Endothelial cell of umbilical vein (primary cell): ENCODE results near the gene RNF40. TPM values are rescaled to one million over a fixed set of nuclear protein-coding genes. Genes with fewer than 3 reads are reported as not detected.

Experiments
- BruUV-seq: library from RNA; stranded (reverse); fragments of 400-500 nt; replicated peaks from 2 replicates; lab custom pipeline; 2021; lab: Mats Ljungman, UMichigan
- CTCF ChIA-PET: fragments of 300-600, 350-600 bp; sonication (Branson Sonifier 250); formaldehyde crosslinking; loops from one replicate; lab custom pipeline; 2021; ENCODE audit warnings: antibody characterized with exemption, inconsistent platforms; lab: Charles Lee
- POLR2A ChIA-PET: fragments of 300-600, 350-600 bp; sonication (Branson Sonifier 250); formaldehyde crosslinking; loops from one replicate; lab custom pipeline; 2021; ENCODE audit warnings: antibody characterized with exemption, inconsistent platforms; lab: Charles Lee
- DNase-seq: peaks from one replicate; pipeline ENCODE4 v3.0.0-alpha.2; 2011; ENCODE audit warnings: low read depth, low spot score
- FAIRE-seq: peaks from 2 replicates; lab custom pipeline; 2011; peaks lifted over from hg19 to GRCh38; lab: Jason Lieb, UNC
- H2AFZ ChIP-seq: 2 replicates; pipeline ENCODE4 v1.6.0; 2012; ENCODE audit warnings: low read depth, low read length, control low read depth, inconsistent platforms
- H3K27ac ChIP-seq: 2 replicates; pipeline ENCODE4 v1.5.1; 2011; ENCODE audit warnings: low read depth, mild to moderate bottlenecking, control low read depth, low read length, moderate library complexity; ENCODE audit not compliant: insufficient read depth
- H3K27me3 ChIP-seq, 2 experiments: 2 replicates each; pipeline versions ENCODE4 v1.6.0 to v1.6.1; 2011; ENCODE audit warnings: low read length in 2 of 2, mixed read lengths in 1 of 2; ENCODE audit not compliant: control insufficient read depth in 2 of 2, insufficient read depth in 2 of 2
- H3K36me3 ChIP-seq, 2 experiments: 2 replicates in 1 of 2; 3 replicates in 1 of 2; pipeline ENCODE4 v1.5.1; 2011; ENCODE audit warnings: low read length in 2 of 2, mild to moderate bottlenecking in 1 of 2, moderate library complexity in 1 of 2; ENCODE audit not compliant: control insufficient read depth in 2 of 2, insufficient read depth in 2 of 2; ENCODE audit errors: extremely low read depth in 1 of 2
- H3K4me1 ChIP-seq: 3 replicates; pipeline ENCODE4 v1.5.1; 2011; ENCODE audit warnings: mild to moderate bottlenecking, low read length; ENCODE audit not compliant: control insufficient read depth, insufficient read depth; ENCODE audit errors: extremely low read depth
- H3K4me2 ChIP-seq: 2 replicates; pipeline ENCODE4 v1.6.1; 2011; ENCODE audit warnings: low read length, control low read depth, mixed read lengths; ENCODE audit not compliant: insufficient read depth
- H3K4me3 ChIP-seq, 3 experiments: fragments of 200-600 bp in 1 of 3; sonication (generic), shearing (Covaris generic) in 1 of 3; replicated peaks in 1 of 3; 2 replicates each; pipeline ENCODE4 v1.5.1; 2011 to 2016; ENCODE audit warnings: control low read depth in 3 of 3, low read length in 3 of 3, mild to moderate bottlenecking in 2 of 3, inconsistent platforms in 1 of 3, low read depth in 1 of 3, moderate library complexity in 1 of 3; ENCODE audit not compliant: insufficient read depth in 1 of 3
- H3K79me2 ChIP-seq: 2 replicates; pipeline ENCODE4 v1.6.0; 2012; ENCODE audit warnings: low read length, inconsistent platforms; ENCODE audit not compliant: control insufficient read depth, insufficient read depth
- H3K9ac ChIP-seq: replicated peaks from 2 replicates; pipeline ENCODE3; 2011; ENCODE audit warnings: low read length, control low read depth; ENCODE audit not compliant: insufficient read depth; ENCODE audit errors: extremely low read depth
- H3K9me1 ChIP-seq: replicated peaks from 3 replicates; pipeline ENCODE4 v1.6.0; 2011; ENCODE audit warnings: mild to moderate bottlenecking, low read length; ENCODE audit not compliant: control insufficient read depth, insufficient read depth; ENCODE audit errors: extremely low read depth
- H3K9me3 ChIP-seq: replicated peaks from 2 replicates; pipeline ENCODE4 v1.5.1; 2012; ENCODE audit warnings: low read length, inconsistent platforms; ENCODE audit not compliant: control insufficient read depth, insufficient read depth
- H4K20me1 ChIP-seq: replicated peaks from 2 replicates; pipeline ENCODE3; 2011; ENCODE audit warnings: mild to moderate bottlenecking, low read length; ENCODE audit not compliant: control insufficient read depth, insufficient read depth; ENCODE audit errors: extremely low read depth
- EZH2 ChIP-seq: IDR thresholded peaks from 2 replicates; pipeline ENCODE4 v1.6.1; 2012; ENCODE audit warnings: borderline replicate concordance, low read depth, mild to moderate bottlenecking, moderate library complexity, low read length, inconsistent platforms; ENCODE audit not compliant: severe bottlenecking
- FOS ChIP-seq: IDR thresholded peaks from 2 replicates; pipeline ENCODE4 v1.6.1; 2011; ENCODE audit warnings: mild to moderate bottlenecking, low read length, moderate library complexity, borderline replicate concordance; ENCODE audit not compliant: insufficient read depth
- GATA2 ChIP-seq: IDR thresholded peaks from 2 replicates; pipeline ENCODE4 v1.7.0; 2011; ENCODE audit warnings: low read depth, mild to moderate bottlenecking, moderate library complexity, mixed read lengths, low read length; ENCODE audit not compliant: insufficient read length, insufficient read depth
- JUN ChIP-seq: IDR thresholded peaks from 2 replicates; pipeline ENCODE4 v1.6.1; 2011; ENCODE audit warnings: borderline replicate concordance, low read depth; ENCODE audit not compliant: insufficient read length, insufficient read depth
- MYC ChIP-seq: IDR thresholded peaks from one replicate; pipeline ENCODE4 v1.6.1; 2011; ENCODE audit warnings: mild to moderate bottlenecking, low read depth, low read length
- POLR2A ChIP-seq: IDR thresholded peaks from 2 replicates; pipeline ENCODE4 v1.6.1; 2012; ENCODE audit warnings: low read depth, mild to moderate bottlenecking, control low read depth, low read length
- POLR2AphosphoS5 ChIP-seq: IDR thresholded peaks from 2 replicates; pipeline ENCODE4 v1.6.1; 2012; ENCODE audit warnings: low read depth, mild to moderate bottlenecking, control low read depth, low read length, moderate library complexity; ENCODE audit not compliant: insufficient read depth
- dilution Hi-C: fragments of 300-500 bp; cut with MboI; formaldehyde crosslinking; loops from one replicate; pipeline ENCODE4 v1.15.0; 2019; ENCODE audit warnings: low sequenced_read_pairs; ENCODE audit not compliant: extremely low pct_ligation_motif_present
- intact Hi-C: fragments of 100-400 bp; cut with micrococcal nuclease; formaldehyde crosslinking; loops from one replicate; pipeline ENCODE4 v1.10.0; 2022
- polyA plus RNA-seq, 4 experiments: library from polyadenylated mRNA; depleted of rRNA in 3 of 4; stranded (reverse) in 3 of 4; unstranded in 1 of 4; fragments of >200 nt; gene quantifications; 2 replicates each; pipeline versions ENCODE4 v1.2.1 to v1.2.3, GENCODE V29; 2011 to 2012; ENCODE audit warnings: missing spikeins in 1 of 4
- total RNA-seq: library from RNA; stranded (reverse); gene quantifications from 2 replicates; pipeline ENCODE4 v1.2.3, GENCODE V29; 2021
- TF ChIP-seq, protein P1 (sequence below): IDR thresholded peaks from 2 replicates; pipeline ENCODE4 v1.6.1; 2011; ENCODE audit not compliant: insufficient read depth, insufficient read length
- TF ChIP-seq, protein P2 (sequence below), 2 donors: IDR thresholded peaks; 1 replicate in 1 of 2; 2 replicates in 1 of 2; pipeline ENCODE4 v1.5.1; 2011; ENCODE audit warnings: low read length in 2 of 2, mild to moderate bottlenecking in 2 of 2, moderate library complexity in 2 of 2, control low read depth in 1 of 2, inconsistent platforms in 1 of 2, low read depth in 1 of 2; ENCODE audit not compliant: insufficient read depth in 1 of 2; ENCODE audit errors: extremely low read depth in 1 of 2

RNF40 gene
- total and polyA plus RNA-seq, 2 donors (not counting 3 experiments of a cell fraction or from before 2014, with no cell fraction given) = 60.5 to 102 TPM

GRCh38 chr16:30764816-30765465, 2.8 kb downstream of the RNF40 start:
- BruUV-seq = no TSS peak
- POLR2A ChIA-PET = no interaction called here
- dilution Hi-C loops (no loop called here), intact Hi-C loops (loop anchor here (5.0 kb wide), 1 partner anchor 157 kb away; the partner anchor contains the start of gene FBXL19)
- Histone ChIP-seq H3K79me2 (peaks cover 22% of the 10 kb centered on the region), H3K27me3 (no peaks in the 10 kb centered on the region), H3K36me3 (peaks cover 20 to 52% of the 10 kb centered on the region in 2 experiments), H3K9ac (no peak overlapping the region), H4K20me1 (no peaks in the 10 kb centered on the region), H2AFZ (no peak overlapping the region), H3K4me3 (no peak overlapping the region), H3K4me2 (no peak overlapping the region), H3K9me3 (no peaks in the 10 kb centered on the region), H3K9me1 (no peaks in the 10 kb centered on the region), H3K27ac (no peak overlapping the region), H3K4me1 (peaks cover 15% of the 10 kb centered on the region)
- TF ChIP-seq JUN (no peak), GATA2 (no peak), MYC (no peak), POLR2AphosphoS5 (no peak), FOS (no peak), POLR2A (no peak), EZH2 (no peak)
- TF ChIP-seq, protein P1, sequence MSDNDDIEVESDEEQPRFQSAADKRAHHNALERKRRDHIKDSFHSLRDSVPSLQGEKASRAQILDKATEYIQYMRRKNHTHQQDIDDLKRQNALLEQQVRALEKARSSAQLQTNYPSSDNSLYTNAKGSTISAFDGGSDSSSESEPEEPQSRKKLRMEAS = no peak
- TF ChIP-seq, protein P2, sequence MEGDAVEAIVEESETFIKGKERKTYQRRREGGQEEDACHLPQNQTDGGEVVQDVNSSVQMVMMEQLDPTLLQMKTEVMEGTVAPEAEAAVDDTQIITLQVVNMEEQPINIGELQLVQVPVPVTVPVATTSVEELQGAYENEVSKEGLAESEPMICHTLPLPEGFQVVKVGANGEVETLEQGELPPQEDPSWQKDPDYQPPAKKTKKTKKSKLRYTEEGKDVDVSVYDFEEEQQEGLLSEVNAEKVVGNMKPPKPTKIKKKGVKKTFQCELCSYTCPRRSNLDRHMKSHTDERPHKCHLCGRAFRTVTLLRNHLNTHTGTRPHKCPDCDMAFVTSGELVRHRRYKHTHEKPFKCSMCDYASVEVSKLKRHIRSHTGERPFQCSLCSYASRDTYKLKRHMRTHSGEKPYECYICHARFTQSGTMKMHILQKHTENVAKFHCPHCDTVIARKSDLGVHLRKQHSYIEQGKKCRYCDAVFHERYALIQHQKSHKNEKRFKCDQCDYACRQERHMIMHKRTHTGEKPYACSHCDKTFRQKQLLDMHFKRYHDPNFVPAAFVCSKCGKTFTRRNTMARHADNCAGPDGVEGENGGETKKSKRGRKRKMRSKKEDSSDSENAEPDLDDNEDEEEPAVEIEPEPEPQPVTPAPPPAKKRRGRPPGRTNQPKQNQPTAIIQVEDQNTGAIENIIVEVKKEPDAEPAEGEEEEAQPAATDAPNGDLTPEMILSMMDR (IDR thresholded peaks at IDR 0.05; ENCODE audit: extremely low read depth in 1 of 2, insufficient read depth in 1 of 2, low read depth in 1 of 2, low read length in 2 of 2) = no peak
- CTCF ChIA-PET = no interaction called here
- DNase-seq = no peak
- no peak for FAIRE-seq
